Myocyte (in vitro differentiated cells): ENCODE data around the gene TMEM88. TPM values are rescaled to one million over a fixed set of nuclear protein-coding genes. Genes with fewer than 3 reads are reported as not detected.
A peak's percentile ranks its signal among the peaks of the same experiment; 100 is the strongest.
"Not testable (repeated sequence)": the region's sequence is repeated elsewhere in the genome, so short reads cannot be mapped to it uniquely, and the experiment has no call there.

Experiments used
- DNase-seq: peaks from one replicate; pipeline ENCODE4 v3.0.0-alpha.2; 2012; ENCODE audit warnings: low read depth
- total RNA-seq: library from RNA; depleted of rRNA; stranded (reverse); fragments of >200 nt; gene quantifications from 2 replicates; pipeline ENCODE4 v1.2.3, GENCODE V29; 2014

Gene TMEM88
- total RNA-seq, 1 donor from 2014 or later: 0.72 TPM

DNA sequence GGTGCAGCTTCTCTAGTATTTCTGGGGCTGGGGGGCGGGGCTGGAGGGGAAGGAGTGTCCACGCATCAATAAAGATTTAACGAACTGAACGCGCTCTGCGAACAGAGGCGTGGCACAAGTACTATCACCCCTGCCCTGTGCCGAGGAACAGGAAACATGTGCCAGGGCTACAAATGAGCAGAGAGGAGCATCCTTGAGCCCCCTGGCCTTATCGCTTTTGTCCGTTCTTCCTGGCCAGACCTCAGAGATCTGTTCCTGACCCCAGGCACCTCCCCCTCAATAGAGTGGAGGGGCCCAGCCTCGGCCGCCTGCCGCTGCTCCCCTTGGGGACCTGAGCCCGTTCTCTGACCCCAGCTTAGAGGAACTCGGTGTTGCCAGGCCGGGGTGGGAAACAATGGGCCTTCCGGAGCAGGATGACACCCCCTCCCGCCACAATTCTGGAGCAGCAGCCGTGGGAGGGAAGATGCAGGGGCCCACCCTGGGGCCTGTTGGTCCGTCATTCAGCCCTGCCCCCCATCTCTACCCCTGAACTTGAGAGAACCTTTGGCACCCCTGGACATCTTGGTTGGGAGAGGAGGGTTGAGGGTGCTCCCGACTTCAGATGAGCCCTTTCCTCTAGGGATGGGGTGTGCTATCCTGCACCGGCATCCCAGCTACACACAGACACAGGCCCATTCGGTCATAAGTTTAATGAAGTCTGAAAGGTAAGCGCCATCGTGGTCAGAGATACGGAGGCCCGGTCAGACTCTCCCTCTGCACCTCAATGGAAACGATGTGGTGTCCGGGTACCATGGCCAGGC lies 1.3 kb downstream of the TMEM88 start:
- DNase-seq: peak; percentile 10

GRCh38 chr17:7856811-7857712 lies 2.2 kb downstream of the TMEM88 start, which contains the start of gene NAA38:
Gene NAA38, minus strand, starts transcription at chr17:7857559. Its CDS starts 96 bp downstream, at chr17:7857463.
- peak; percentile 100 for DNase-seq

DNA sequence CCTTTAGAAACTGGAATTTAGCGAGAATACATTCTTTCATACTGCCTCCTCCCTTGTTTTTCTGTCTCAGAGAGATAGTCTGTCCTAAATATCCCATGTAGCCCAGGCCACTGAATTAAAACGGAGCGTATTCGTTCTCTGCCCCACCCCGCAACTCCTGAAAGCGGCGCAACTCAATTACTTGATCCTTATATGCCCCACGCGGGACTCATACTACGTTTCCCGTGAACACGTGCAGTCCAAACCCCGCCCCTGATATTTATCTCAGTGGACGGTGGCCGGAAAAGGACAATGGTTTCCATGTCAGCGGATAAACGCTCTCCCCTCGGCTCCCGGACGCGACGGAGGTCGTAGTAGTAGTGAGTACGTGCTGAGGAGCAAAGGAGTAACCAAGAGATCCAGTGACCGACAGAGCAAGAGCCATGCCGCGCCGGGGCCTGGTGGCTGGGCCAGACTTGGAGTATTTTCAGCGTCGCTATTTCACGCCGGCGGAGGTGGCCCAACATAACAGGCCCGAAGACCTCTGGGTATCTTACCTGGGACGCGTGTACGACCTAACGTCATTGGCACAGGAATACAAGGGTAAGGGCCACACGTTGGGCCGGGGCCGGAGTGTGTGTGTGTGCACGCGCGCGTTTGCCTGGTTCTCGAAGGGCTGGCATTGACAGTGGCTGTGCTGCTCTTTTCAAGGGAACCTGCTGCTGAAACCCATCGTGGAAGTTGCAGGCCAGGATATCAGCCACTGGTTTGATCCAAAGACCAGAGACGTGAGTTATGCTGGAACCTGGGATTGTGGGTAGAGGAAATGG lies 3.1 kb downstream of the TMEM88 start, which contains the start of gene CYB5D1:
TSS of gene CYB5D1 (plus strand) at position 291 of the 809 bp plus-strand sequence. CDS start at position 423, 132 bp downstream.
- peak; percentile 97 for DNase-seq

DNA sequence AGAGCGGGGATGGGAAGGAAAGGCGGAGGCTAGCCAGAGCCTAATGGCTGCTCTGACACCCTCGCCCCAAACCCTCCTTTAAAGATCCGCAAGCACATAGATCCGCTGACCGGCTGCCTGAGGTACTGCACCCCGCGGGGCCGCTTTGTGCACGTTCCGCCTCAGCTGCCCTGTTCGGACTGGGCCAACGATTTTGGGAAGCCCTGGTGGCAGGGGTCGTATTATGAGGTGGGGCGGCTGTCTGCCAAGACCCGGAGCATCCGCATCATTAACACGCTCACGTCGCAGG lies 3.6 kb downstream of the TMEM88 start:
- peak; percentile 36 for DNase-seq

- DNase-seq: no peak
Measured at GRCh38 chr17:7859028-7859427, 4.2 kb downstream of the TMEM88 start.

- peak; percentile 61 for DNase-seq
Measured at GRCh38 chr17:7862692-7863437, 8.0 kb downstream of the TMEM88 start.

DNA sequence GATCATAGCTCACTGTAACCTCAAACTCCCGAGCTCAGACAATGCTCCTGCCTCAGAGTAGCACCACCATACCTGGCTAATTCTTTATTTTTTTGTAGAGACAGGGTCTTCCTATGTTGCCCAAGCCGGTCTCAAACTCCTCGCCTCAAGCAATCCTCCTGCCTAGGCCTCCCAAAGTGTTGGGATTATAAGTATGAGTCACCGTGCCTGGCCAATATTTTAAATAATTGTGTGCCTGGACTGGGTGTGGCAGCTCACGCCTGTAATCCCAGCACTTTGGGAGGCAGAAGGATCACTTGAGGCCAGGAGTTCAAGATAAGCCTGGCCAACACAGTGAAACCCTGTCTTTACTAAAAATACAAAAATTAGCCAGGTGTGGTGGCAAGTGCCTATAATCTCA lies 9.5 kb downstream of the TMEM88 start:
- not testable (repeated sequence) for DNase-seq

DNA sequence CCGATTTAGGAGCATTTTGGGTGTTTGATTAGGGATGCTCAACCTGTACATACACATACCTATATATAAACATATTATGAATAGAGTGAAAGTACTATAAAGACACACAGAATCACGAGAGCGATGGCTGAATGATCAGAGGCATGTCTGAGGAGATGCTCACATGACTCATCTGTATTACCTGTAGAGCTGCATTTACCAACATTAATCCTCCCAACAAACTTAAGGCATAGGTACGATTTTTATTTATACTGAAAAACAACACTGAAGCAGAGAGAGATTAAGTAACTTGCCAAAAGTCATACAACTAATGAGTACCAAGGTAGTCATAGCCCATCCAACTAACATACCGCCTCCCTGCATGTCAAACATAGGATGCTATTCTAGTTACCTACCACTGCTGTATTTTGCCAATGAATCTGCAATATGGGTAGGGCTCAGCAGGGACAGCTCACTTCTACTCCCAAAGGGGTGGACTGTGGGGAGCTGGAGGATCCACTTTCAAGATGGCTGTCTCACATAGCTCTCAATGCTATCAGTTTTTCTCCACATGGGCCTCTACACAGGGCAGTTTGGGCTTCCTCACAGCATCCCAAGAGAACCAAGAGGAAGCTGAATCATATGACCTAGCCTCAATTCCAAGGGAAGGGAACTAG lies 10.3 kb downstream of the TMEM88 start:
- DNase-seq: no peak

DNA sequence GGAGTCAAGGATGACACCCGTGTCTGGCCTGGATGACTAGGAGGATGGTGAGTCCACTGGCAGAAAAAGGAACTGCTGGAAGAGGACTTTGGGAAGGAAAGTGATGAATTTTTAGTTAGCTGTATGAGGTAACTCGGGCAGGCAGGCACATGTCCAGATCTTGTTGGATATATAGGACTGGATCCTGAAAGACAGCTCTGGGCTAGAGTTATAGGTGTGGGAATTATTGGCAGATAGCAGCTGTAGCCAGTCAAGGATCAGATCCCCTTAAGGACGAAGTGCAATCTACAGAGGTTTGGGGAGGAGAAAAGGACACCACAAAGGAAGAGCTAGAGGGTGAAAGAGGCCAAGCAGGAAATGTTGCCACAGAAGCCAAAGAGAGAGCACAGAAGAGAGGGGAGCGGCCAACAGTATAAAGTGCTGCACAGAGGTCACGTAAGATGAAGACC lies 13.0 kb downstream of the TMEM88 start:
- no peak for DNase-seq

- DNase-seq: no peak
Measured at GRCh38 chr17:7873051-7873450, 18.2 kb downstream of the TMEM88 start.

- no peak for DNase-seq
Measured at GRCh38 chr17:7875804-7876370, 21.0 kb downstream of the TMEM88 start.

DNA sequence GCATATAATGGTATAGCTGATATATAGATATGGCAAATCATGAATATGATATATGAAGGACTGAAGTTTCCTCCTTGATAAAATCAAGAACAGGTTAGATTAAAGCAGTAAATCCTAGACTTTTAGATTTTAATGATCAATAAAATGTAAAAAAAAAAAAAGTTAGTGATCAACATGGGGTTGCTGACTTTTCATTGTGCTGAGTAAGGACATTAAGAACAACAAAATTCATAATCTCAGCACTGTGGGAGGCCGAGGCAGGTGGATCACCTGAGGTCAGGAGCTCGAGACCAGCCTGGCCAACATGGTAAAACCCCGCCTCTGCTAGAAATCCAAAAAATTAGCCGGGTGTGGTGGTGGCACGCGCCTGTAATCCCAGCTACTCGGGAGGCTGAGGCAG lies 23.4 kb downstream of the TMEM88 start:
- DNase-seq: no peak

- no peak for DNase-seq
Measured at GRCh38 chr17:7880076-7880868, 25.4 kb downstream of the TMEM88 start.

- peak; percentile 73 for DNase-seq
Measured at GRCh38 chr17:7881276-7882054, 26.6 kb downstream of the TMEM88 start.

GRCh38 chr17:7882068-7882467 lies 27.2 kb downstream of the TMEM88 start:
- DNase-seq: no peak

GRCh38 chr17:7882629-7883028 lies 27.8 kb downstream of the TMEM88 start:
- no peak for DNase-seq

- DNase-seq: peak; percentile 32
Measured at GRCh38 chr17:7883781-7884386, 29.0 kb downstream of the TMEM88 start.
